ENCODE data around the gene AOPEP. TPM values are rescaled to one million over a fixed set of nuclear protein-coding genes. Genes with fewer than 3 reads are reported as not detected.

Gene AOPEP
- total RNA-seq, 1 donor from 2014 or later = 92.3 TPM

Small RNA genes lying within 50 kb of the gene (microRNA-seq; reads per million reads assigned to microRNA genes)
- gene MIR2278 (ENCODE audit: borderline number of aligned reads) (8.3 reads per million, percentile 18 among the genes with 10 or more reads in this experiment), gene MIR23B (ENCODE audit: borderline number of aligned reads) (55,982 reads per million, percentile 99 among the genes with 10 or more reads in this experiment), gene MIR24-1 (ENCODE audit: borderline number of aligned reads) (not detected), gene MIR27B (ENCODE audit: borderline number of aligned reads) (3,623 reads per million, percentile 89 among the genes with 10 or more reads in this experiment), gene MIR3074 (ENCODE audit: borderline number of aligned reads) (not detected), gene MIR6081 (ENCODE audit: borderline number of aligned reads) (not detected)

Other genes starting within 250 kb of the AOPEP start
- gene PCAT7, start 171.6 kb upstream of the AOPEP start, total RNA-seq = 8.1 to 10.2 TPM (median 8.7 TPM) in 3 replicates
- gene FBP2, start 132.9 kb upstream of the AOPEP start, total RNA-seq = not detected in 3 replicates
- gene FBP1, start 87.2 kb upstream of the AOPEP start, total RNA-seq = not detected in 3 replicates